Calu3 (cell line): Measurements from ENCODE around the gene BMP6. TPM values are rescaled to one million over a fixed set of nuclear protein-coding genes. Genes with fewer than 3 reads are reported as not detected.

Experiments
- BruUV-seq: library from RNA; stranded (reverse); fragments of 400-500 nt; replicated peaks from 2 replicates; lab custom pipeline; 2021; lab: Mats Ljungman, UMichigan
- CTCF ChIA-PET: fragments of 300-600 bp; sonication (Branson Sonifier 250); formaldehyde crosslinking; loops from one replicate; lab custom pipeline; 2022; ENCODE audit warnings: antibody characterized with exemption; lab: Charles Lee
- DNase-seq: peaks from one replicate; pipeline ENCODE4 v3.0.0; 2022
- H3K27ac Mint-ChIP-seq: one replicate; pipeline ENCODE4 v1.8.0; 2022; ENCODE audit warnings: mixed read lengths; ENCODE audit not compliant: unreplicated experiment
- H3K27me3 Mint-ChIP-seq: one replicate; pipeline ENCODE4 v1.8.0; 2022; ENCODE audit warnings: mixed read lengths; ENCODE audit not compliant: unreplicated experiment
- H3K36me3 Mint-ChIP-seq: one replicate; pipeline ENCODE4 v1.8.0; 2022; ENCODE audit warnings: mild to moderate bottlenecking, moderate library complexity, mixed read lengths; ENCODE audit not compliant: insufficient read depth, unreplicated experiment
- H3K4me1 Mint-ChIP-seq: one replicate; pipeline ENCODE4 v1.8.0; 2022; ENCODE audit warnings: mild to moderate bottlenecking, low read depth, mixed read lengths; ENCODE audit not compliant: unreplicated experiment
- H3K4me3 Mint-ChIP-seq: one replicate; pipeline ENCODE4 v1.8.0; 2022; ENCODE audit warnings: mild to moderate bottlenecking, low read depth, moderate library complexity, mixed read lengths; ENCODE audit not compliant: unreplicated experiment
- H3K9me3 Mint-ChIP-seq: one replicate; pipeline ENCODE4 v1.8.0; 2022; ENCODE audit warnings: low read depth, mixed read lengths; ENCODE audit not compliant: unreplicated experiment
- intact Hi-C: fragments of 100-400 bp; cut with micrococcal nuclease; formaldehyde crosslinking; loops from one replicate; pipeline ENCODE4 v1.10.0; 2022; ENCODE audit not compliant: unreplicated experiment
- total RNA-seq: library from RNA; stranded (reverse); gene quantifications from 2 replicates; pipeline ENCODE4 v1.2.3, GENCODE V29; 2022
- TF ChIP-seq, protein P1 (sequence below): fragments of 200-600 bp; IDR thresholded peaks from one replicate; pipeline ENCODE4 v1.8.0; 2022; ENCODE audit warnings: antibody characterized with exemption; ENCODE audit not compliant: unreplicated experiment

BMP6 gene
- total RNA-seq, 1 experiment from 2014 or later: 0.17 TPM

DNA sequence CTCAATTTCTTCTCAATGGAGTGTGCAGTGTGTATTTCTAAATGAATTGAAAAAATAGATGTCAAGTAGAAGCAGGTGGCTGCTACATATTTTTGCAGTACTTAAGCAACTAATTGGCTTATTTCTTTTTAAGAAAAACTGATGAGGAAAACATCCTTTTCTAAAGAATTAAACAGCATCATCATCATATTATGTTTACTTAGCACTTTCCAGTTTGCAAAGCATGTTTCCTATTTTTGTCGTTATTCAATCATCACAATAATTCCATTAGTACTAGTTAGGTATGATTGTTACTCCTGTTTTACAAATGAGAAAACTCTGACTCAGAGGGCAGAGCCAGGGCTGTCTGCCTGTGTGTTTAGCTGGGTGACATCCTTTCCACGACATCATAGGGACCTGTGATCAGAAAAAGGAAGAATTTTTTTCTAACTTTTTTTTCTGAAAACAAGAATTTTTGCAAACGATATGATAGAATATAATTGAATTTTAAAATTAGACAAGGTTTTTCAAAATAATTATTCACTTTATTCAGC is 22.7 kb upstream of the BMP6 start:
- intact Hi-C loops: no loop called here
- no TSS peak for BruUV-seq
- DNase-seq: no peak
- Mint-ChIP-seq H3K27me3 (no peaks in the 10 kb centered on the region), H3K27ac (no peak overlapping the region), H3K36me3 (peaks cover 3% of the 10 kb centered on the region), H3K4me3 (no peak overlapping the region), H3K9me3 (peaks cover 2% of the 10 kb centered on the region), H3K4me1 (no peaks in the 10 kb centered on the region)
- CTCF ChIA-PET: no interaction called here
- TF ChIP-seq, protein P1, sequence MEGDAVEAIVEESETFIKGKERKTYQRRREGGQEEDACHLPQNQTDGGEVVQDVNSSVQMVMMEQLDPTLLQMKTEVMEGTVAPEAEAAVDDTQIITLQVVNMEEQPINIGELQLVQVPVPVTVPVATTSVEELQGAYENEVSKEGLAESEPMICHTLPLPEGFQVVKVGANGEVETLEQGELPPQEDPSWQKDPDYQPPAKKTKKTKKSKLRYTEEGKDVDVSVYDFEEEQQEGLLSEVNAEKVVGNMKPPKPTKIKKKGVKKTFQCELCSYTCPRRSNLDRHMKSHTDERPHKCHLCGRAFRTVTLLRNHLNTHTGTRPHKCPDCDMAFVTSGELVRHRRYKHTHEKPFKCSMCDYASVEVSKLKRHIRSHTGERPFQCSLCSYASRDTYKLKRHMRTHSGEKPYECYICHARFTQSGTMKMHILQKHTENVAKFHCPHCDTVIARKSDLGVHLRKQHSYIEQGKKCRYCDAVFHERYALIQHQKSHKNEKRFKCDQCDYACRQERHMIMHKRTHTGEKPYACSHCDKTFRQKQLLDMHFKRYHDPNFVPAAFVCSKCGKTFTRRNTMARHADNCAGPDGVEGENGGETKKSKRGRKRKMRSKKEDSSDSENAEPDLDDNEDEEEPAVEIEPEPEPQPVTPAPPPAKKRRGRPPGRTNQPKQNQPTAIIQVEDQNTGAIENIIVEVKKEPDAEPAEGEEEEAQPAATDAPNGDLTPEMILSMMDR: no peak

DNA sequence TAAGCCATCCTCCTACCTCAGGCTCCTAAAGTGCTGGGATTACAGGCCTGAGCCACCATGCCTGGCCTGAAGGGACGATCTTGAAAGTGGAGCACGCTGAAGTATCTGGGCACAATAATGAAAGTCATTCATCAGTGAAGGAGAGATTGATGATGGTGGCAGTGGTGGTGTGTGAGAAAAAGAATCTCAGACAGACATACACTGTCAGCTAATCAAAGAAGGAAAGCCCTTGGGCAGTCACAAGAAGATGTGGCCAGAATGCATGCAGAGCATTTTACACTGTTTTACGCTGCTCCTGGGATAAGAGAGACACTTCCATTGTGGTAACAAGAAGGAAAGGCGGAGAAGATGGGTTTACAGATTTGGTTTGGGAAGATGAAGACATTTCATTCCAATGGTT is 20.4 kb upstream of the BMP6 start:
- TF ChIP-seq, protein P1: no peak
- Mint-ChIP-seq H3K4me1 (no peaks in the 10 kb centered on the region), H3K9me3 (peaks cover 2% of the 10 kb centered on the region), H3K36me3 (no peaks in the 10 kb centered on the region), H3K27me3 (no peaks in the 10 kb centered on the region), H3K4me3 (no peak overlapping the region), H3K27ac (no peak overlapping the region)
- BruUV-seq: no TSS peak
- intact Hi-C loops: no loop called here
- CTCF ChIA-PET: no interaction called here
- DNase-seq: no peak

GRCh38 chr6:7706269-7706668 is 19.6 kb upstream of the BMP6 start:
- H3K4me1 Mint-ChIP-seq: no peaks in the 10 kb centered on the region
- CTCF ChIA-PET: no interaction called here
- TF ChIP-seq, protein P1: no peak
- no peak overlapping the region for H3K27ac Mint-ChIP-seq
- peaks cover 2% of the 10 kb centered on the region for H3K9me3 Mint-ChIP-seq
- H3K36me3 Mint-ChIP-seq: no peaks in the 10 kb centered on the region
- intact Hi-C loops: no loop called here
- no peak overlapping the region for H3K4me3 Mint-ChIP-seq
- no TSS peak for BruUV-seq
- no peak for DNase-seq
- no peaks in the 10 kb centered on the region for H3K27me3 Mint-ChIP-seq

GRCh38 chr6:7707787-7708186 is 18.1 kb upstream of the BMP6 start:
- TF ChIP-seq, protein P1: no peak
- no peak for DNase-seq
- Mint-ChIP-seq H3K27ac (no peak overlapping the region), H3K27me3 (no peaks in the 10 kb centered on the region), H3K4me1 (no peaks in the 10 kb centered on the region), H3K9me3 (peaks cover 2% of the 10 kb centered on the region), H3K36me3 (no peaks in the 10 kb centered on the region), H3K4me3 (no peak overlapping the region)
- intact Hi-C loops: no loop called here
- CTCF ChIA-PET: no interaction called here
- no TSS peak for BruUV-seq
